Measurements from ENCODE around the gene OXSR1.

Gene OXSR1

GRCh38 chr3:38203690-38204089, 38.4 kb downstream of the OXSR1 start:
- no peak overlapping the region for H3K4me3 ChIP-seq (ENCODE audit: low read length)
- no peak for TF ChIP-seq ZNF274 (IDR thresholded peaks at IDR 0.05; ENCODE audit: low read depth, low read length)

- H3K4me3 ChIP-seq (ENCODE audit: low read length): no peak overlapping the region
- TF ChIP-seq ZNF274 (IDR thresholded peaks at IDR 0.05; ENCODE audit: low read depth, low read length): no peak
Measured at GRCh38 chr3:38204599-38205471, 39.5 kb downstream of the OXSR1 start.

- no peak overlapping the region for H3K4me3 ChIP-seq (ENCODE audit: low read length)
- no peak for TF ChIP-seq ZNF274 (IDR thresholded peaks at IDR 0.05; ENCODE audit: low read depth, low read length)
Measured at GRCh38 chr3:38205472-38205805, 40.1 kb downstream of the OXSR1 start.

- H3K4me3 ChIP-seq (ENCODE audit: low read length): no peak overlapping the region
- TF ChIP-seq ZNF274 (IDR thresholded peaks at IDR 0.05; ENCODE audit: low read depth, low read length): no peak
Measured at GRCh38 chr3:38207254-38208003, 42.1 kb downstream of the OXSR1 start.

GRCh38 chr3:38210141-38210757, 44.9 kb downstream of the OXSR1 start:
- no peak for TF ChIP-seq ZNF274 (IDR thresholded peaks at IDR 0.05; ENCODE audit: low read depth, low read length)
- no peak overlapping the region for H3K4me3 ChIP-seq (ENCODE audit: low read length)

GRCh38 chr3:38212141-38212540, 46.8 kb downstream of the OXSR1 start:
- TF ChIP-seq ZNF274 (IDR thresholded peaks at IDR 0.05; ENCODE audit: low read depth, low read length): no peak
- H3K4me3 ChIP-seq (ENCODE audit: low read length): no peak overlapping the region

GRCh38 chr3:38214560-38214959, 49.2 kb downstream of the OXSR1 start:
- TF ChIP-seq ZNF274 (IDR thresholded peaks at IDR 0.05; ENCODE audit: low read depth, low read length): no peak
- no peak overlapping the region for H3K4me3 ChIP-seq (ENCODE audit: low read length)

GRCh38 chr3:38219609-38220197, 54.4 kb downstream of the OXSR1 start:
- TF ChIP-seq ZNF274 (IDR thresholded peaks at IDR 0.05; ENCODE audit: low read depth, low read length): no peak

GRCh38 chr3:38221005-38221404, 55.7 kb downstream of the OXSR1 start:
- no peak overlapping the region for H3K4me3 ChIP-seq (ENCODE audit: low read length)
- TF ChIP-seq ZNF274 (IDR thresholded peaks at IDR 0.05; ENCODE audit: low read depth, low read length): no peak

More at GRCh38 chr3:38219609-38220197, 54.4 kb downstream of the OXSR1 start:
- no peak overlapping the region for H3K4me3 ChIP-seq (ENCODE audit: low read length)

- TF ChIP-seq ZNF274 (IDR thresholded peaks at IDR 0.05; ENCODE audit: low read depth, low read length): no peak
- H3K4me3 ChIP-seq (ENCODE audit: low read length): no peak overlapping the region
Measured at GRCh38 chr3:38222032-38222634, 56.8 kb downstream of the OXSR1 start.

GRCh38 chr3:38224357-38224756, 59.0 kb downstream of the OXSR1 start:
- no peak overlapping the region for H3K4me3 ChIP-seq (ENCODE audit: low read length)
- TF ChIP-seq ZNF274 (IDR thresholded peaks at IDR 0.05; ENCODE audit: low read depth, low read length): no peak

GRCh38 chr3:38226273-38226672, 60.9 kb downstream of the OXSR1 start:
- no peak for TF ChIP-seq ZNF274 (IDR thresholded peaks at IDR 0.05; ENCODE audit: low read depth, low read length)

GRCh38 chr3:38227989-38228388, 62.7 kb downstream of the OXSR1 start:
- no peak for TF ChIP-seq ZNF274 (IDR thresholded peaks at IDR 0.05; ENCODE audit: low read depth, low read length)
- no peak overlapping the region for H3K4me3 ChIP-seq (ENCODE audit: low read length)

More at GRCh38 chr3:38226273-38226672, 60.9 kb downstream of the OXSR1 start:
- no peak overlapping the region for H3K4me3 ChIP-seq (ENCODE audit: low read length)

- no peak for TF ChIP-seq ZNF274 (IDR thresholded peaks at IDR 0.05; ENCODE audit: low read depth, low read length)
- H3K4me3 ChIP-seq (ENCODE audit: low read length): no peak overlapping the region
Measured at GRCh38 chr3:38229036-38229435, 63.7 kb downstream of the OXSR1 start.
